HepG2 (cell line): Measurements from ENCODE around the gene CTU2. TPM values are rescaled to one million over a fixed set of nuclear protein-coding genes. Genes with fewer than 3 reads are reported as not detected.
A peak's percentile ranks its signal among the peaks of the same experiment; 100 is the strongest.

Experiments used
- DNMT1 ChIP-seq: sonication (generic); formaldehyde crosslinking; IDR thresholded peaks from 2 replicates; pipeline ENCODE4 v1.5.1; 2020; ENCODE audit warnings: mild to moderate bottlenecking, missing genetic modification reagents
- IKZF4 ChIP-seq: sonication (generic); formaldehyde crosslinking; IDR thresholded peaks from 2 replicates; pipeline ENCODE4 v1.5.1; 2020; ENCODE audit warnings: borderline replicate concordance, mild to moderate bottlenecking, low read depth, missing genetic modification reagents; ENCODE audit errors: not compliant biosample characterization
- ISX ChIP-seq: sonication (generic); formaldehyde crosslinking; conservative IDR thresholded peaks from 2 replicates; pipeline ENCODE4 v1.5.0; 2020; ENCODE audit warnings: missing genetic modification reagents
- KAT2B ChIP-seq: fragments of 150-350 bp; IDR thresholded peaks from 2 replicates; pipeline ENCODE4 v1.6.1; 2014; ENCODE audit warnings: low read depth, low read length, borderline replicate concordance
- KDM5B ChIP-seq: sonication (generic); formaldehyde crosslinking; IDR thresholded peaks from 2 replicates; pipeline ENCODE4 v1.4.0; 2020; ENCODE audit warnings: missing genetic modification reagents, mild to moderate bottlenecking, borderline replicate concordance
- MXD3 ChIP-seq: IDR thresholded peaks from 2 replicates; pipeline ENCODE4 v1.6.1; 2016; ENCODE audit warnings: mild to moderate bottlenecking, missing biosample characterization, missing genetic modification reagents
- RBM22 ChIP-seq: fragments of 200-400 bp; formaldehyde crosslinking; optimal IDR thresholded peaks from 2 replicates; pipeline ENCODE3; 2017; ENCODE audit warnings: mild to moderate bottlenecking, low read length, moderate library complexity
- SRSF1 ChIP-seq: fragments of 200-400 bp; formaldehyde crosslinking; optimal IDR thresholded peaks from 2 replicates; pipeline ENCODE3; 2017; ENCODE audit warnings: mild to moderate bottlenecking, low read depth, low read length, moderate library complexity
- XRCC5 ChIP-seq: fragments of 200-400 bp; formaldehyde crosslinking; optimal IDR thresholded peaks from 2 replicates; pipeline ENCODE3; 2017; ENCODE audit warnings: mild to moderate bottlenecking, low read length
- ZNF121 ChIP-seq: sonication (generic); formaldehyde crosslinking; IDR thresholded peaks from 2 replicates; pipeline ENCODE4 v1.5.0; 2020; ENCODE audit warnings: mild to moderate bottlenecking, missing genetic modification reagents
- ZNF225 ChIP-seq: sonication (generic); formaldehyde crosslinking; IDR thresholded peaks from 2 replicates; pipeline ENCODE4 v1.4.0; 2020; ENCODE audit warnings: mild to moderate bottlenecking, missing genetic modification reagents
- ZNF274 ChIP-seq: sonication (generic); formaldehyde crosslinking; IDR thresholded peaks from 2 replicates; pipeline ENCODE4 v1.5.1; 2020; ENCODE audit warnings: mild to moderate bottlenecking, missing genetic modification reagents
- ZNF280B ChIP-seq: sonication (generic); formaldehyde crosslinking; IDR thresholded peaks from 2 replicates; pipeline ENCODE4 v1.5.0; 2020; ENCODE audit warnings: missing genetic modification reagents, mild to moderate bottlenecking, borderline replicate concordance
- ZNF687 ChIP-seq: sonication (generic); formaldehyde crosslinking; IDR thresholded peaks from 2 replicates; pipeline ENCODE4 v1.5.1; 2020; ENCODE audit warnings: mild to moderate bottlenecking, missing genetic modification reagents, moderate library complexity
- ZNF703 ChIP-seq: sonication (generic); formaldehyde crosslinking; IDR thresholded peaks from 2 replicates; pipeline ENCODE4 v1.5.1; 2020; ENCODE audit warnings: missing genetic modification reagents, mild to moderate bottlenecking, moderate library complexity, borderline replicate concordance
- ZNF749 ChIP-seq: sonication (generic); formaldehyde crosslinking; IDR thresholded peaks from 2 replicates; pipeline ENCODE4 v1.8.0; 2022; ENCODE audit warnings: mild to moderate bottlenecking, missing genetic modification reagents, moderate library complexity, borderline replicate concordance
- ZNF768 ChIP-seq: sonication (generic); formaldehyde crosslinking; IDR thresholded peaks from 2 replicates; pipeline ENCODE4 v1.4.0; 2020; ENCODE audit warnings: missing genetic modification reagents
- ZSCAN12 ChIP-seq: sonication (generic); formaldehyde crosslinking; IDR thresholded peaks from 2 replicates; pipeline ENCODE4 v1.9.0; 2021; ENCODE audit warnings: mild to moderate bottlenecking, missing genetic modification reagents
- polyA plus RNA-seq, 8 experiments: library from polyadenylated mRNA; depleted of rRNA in 3 of 8; stranded (reverse) in 7 of 8; unstranded in 1 of 8; fragments of >200 nt; fragmentation: Illumina TruSeq in 4 of 8; extraction: Trizol in 4 of 8; gene quantifications; 2 replicates each; pipeline versions ENCODE4 v1.2.1 to v1.2.3, GENCODE V29; 2011 to 2016; ENCODE audit warnings: low read depth in 4 of 8, missing spikeins in 1 of 8, mixed read lengths in 1 of 8; ENCODE audit not compliant: insufficient read depth in 1 of 8
- total RNA-seq, 5 experiments: library from RNA; depleted of rRNA; stranded (reverse); fragments of >200 nt; fragmentation: Illumina TruSeq; extraction: Trizol; gene quantifications; 2 replicates each; pipeline ENCODE4 v1.2.3, GENCODE V29; 2016; ENCODE audit warnings: low read depth in 1 of 5

The CTU2 gene
- total and polyA plus RNA-seq, 2 of the 13 experiments (the other 11 are each of a cell fraction or from before 2014, with no cell fraction given), result 13.3 to 21.9 TPM

GRCh38 chr16:88667461-88667860 lies 38.8 kb upstream of the CTU2 start (continued):
- TF ChIP-seq ZSCAN12 (CRISPR knock-in tag) (no peak), KAT2B (no peak), MXD3 (no peak), DNMT1 (CRISPR knock-in tag) (no peak), ZNF225 (no peak), ZNF768 (CRISPR knock-in tag) (peak; percentile 56; the same call in 1 of the 2 replicates), IKZF4 (CRISPR knock-in tag) (no peak), ZNF274 (CRISPR knock-in tag) (no peak), XRCC5 (no peak), ISX (CRISPR knock-in tag) (no peak), ZNF749 (CRISPR knock-in tag) (no peak), SRSF1 (no peak), ZNF280B (CRISPR knock-in tag) (no peak), RBM22 (peak; percentile 22), ZNF703 (CRISPR knock-in tag) (no peak), KDM5B (CRISPR knock-in tag) (0 out of 2 replicates have a peak, but pooled peaks have one; percentile 29), ZNF121 (CRISPR knock-in tag) (no peak), ZNF687 (peak; percentile 36)
- TF ChIP-seq, all 625 proteins: peak for 8
